ENCODE results near the gene ZC3HAV1L. TPM values are rescaled to one million over a fixed set of nuclear protein-coding genes. Genes with fewer than 3 reads are reported as not detected.
A peak's percentile ranks its signal among the peaks of the same experiment; 100 is the strongest.

The ZC3HAV1L gene
- total and polyA plus RNA-seq, 4 donors, result 0.51 to 17.5 (median 4.0) TPM

DNA sequence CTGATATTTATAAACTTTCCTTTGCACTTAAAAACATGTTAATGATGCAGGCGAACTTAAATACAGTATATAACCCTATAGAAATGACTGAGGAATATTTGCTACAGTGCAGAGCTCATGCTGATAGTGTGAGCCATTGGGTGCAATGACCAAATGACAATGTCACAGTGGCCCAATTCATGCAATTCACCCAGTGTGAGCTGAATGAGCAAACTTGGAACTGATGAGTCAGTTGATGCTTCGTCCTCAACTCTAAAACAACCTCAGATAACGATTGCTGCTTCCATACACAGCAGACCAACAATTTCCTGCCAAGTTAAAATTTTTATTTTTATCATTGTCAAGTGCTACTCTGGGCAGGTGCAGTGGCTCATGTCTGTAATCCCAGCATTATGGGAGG lies 12.1 kb upstream of the ZC3HAV1L start:
- H3K9me3 ChIP-seq (ENCODE audit: control insufficient read depth, low read length), result no peaks in the 10 kb centered on the region
- no peak for ATAC-seq (ENCODE audit: low FRiP score)
- no peaks in the 10 kb centered on the region for H3K4me1 ChIP-seq (ENCODE audit: control insufficient read depth in 1 of 2, insufficient read depth in 2 of 2, low read length in 2 of 2)
- 87 to 93% methylated on average over 3 of the region's 3 CpGs for WGBS, 2 donors
- H3K36me3 ChIP-seq (ENCODE audit: control insufficient read depth in 1 of 2, insufficient read depth in 2 of 2, low read length in 1 of 2), result peaks cover 3 to 4% of the 10 kb centered on the region in 2 donors
- intact Hi-C loops (cut with DNase I), result no loop called here
- no peak for DNase-seq
- H3K27me3 ChIP-seq (ENCODE audit: control insufficient read depth in 1 of 2, insufficient read depth in 2 of 2, low read length in 1 of 2), result no peaks in the 10 kb centered on the region
- no peak overlapping the region for H3K4me3 ChIP-seq (ENCODE audit: low read length in 2 of 2)
- no peak overlapping the region for H3K27ac ChIP-seq (ENCODE audit: low read depth in 1 of 2, low read length in 2 of 2)

DNA sequence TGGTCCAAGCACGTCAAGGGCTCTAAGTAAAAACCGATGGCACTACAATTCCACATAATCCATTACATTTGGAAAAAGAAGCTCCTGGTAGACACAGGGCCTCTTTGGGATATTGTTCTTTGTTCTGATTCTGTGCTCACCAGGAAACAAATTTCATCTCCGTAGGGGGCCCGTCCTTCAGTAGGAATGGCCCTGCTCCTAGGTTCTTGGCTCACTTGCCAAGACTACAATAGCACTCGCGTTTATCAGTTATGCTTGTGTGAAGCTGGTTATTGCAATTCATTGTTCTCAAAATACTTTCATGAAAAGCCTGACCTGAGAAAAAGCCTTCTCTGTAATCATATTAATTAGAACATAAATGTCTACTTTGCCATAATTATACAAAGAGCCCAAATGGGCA lies 10.3 kb upstream of the ZC3HAV1L start:
- no peak for ATAC-seq (ENCODE audit: low FRiP score)
- 88 to 93% methylated on average over 6 of the region's 6 CpGs for WGBS, 2 donors
- H3K36me3 ChIP-seq (ENCODE audit: control insufficient read depth in 1 of 2, insufficient read depth in 2 of 2, low read length in 1 of 2), result peaks cover 2 to 3% of the 10 kb centered on the region in 2 donors

DNA sequence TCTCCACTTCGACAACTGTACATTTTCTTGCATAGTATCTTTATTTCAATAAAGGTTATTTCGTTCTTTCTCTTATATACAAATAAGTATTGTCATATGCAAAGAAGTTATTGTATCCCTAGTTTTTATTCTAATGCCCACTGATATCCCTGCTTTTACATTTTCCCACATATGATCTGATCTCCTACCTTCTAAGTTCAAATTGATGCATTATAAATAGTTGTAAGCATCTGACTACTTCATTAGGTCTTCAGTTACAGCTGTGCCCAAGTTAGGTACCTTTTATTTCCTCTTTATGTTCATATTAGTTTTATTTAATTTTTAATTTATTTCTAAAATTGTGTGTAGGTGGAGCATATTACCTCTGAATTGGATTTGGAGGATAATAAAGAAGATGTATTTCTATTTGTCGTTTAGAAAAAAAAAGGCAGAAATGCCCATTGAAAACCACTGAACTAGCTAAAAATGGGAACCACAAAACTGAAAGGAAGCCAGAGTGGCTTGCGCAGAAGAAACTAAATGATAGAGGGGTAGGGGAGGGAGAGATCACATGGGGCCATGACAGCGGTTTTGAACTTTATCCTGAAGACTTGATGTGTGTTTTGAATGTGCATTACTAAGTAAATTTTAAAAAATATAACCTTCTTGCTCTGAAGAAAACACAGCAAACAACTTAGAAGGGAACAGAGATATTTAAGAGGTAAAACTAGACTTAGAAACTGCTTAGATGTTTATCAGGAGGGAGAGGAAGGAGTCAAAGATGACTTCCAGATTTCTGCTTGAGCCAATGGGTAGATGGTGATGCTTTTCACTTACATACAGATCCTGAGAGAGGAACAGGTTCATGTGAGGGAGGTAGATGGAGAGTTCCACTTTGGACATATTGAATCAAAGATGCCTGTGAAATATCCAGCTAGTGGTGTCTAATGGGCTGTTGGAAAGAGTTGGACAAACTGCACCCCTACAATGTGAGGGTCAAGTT lies 9.3 kb upstream of the ZC3HAV1L start:
- H3K4me1 ChIP-seq (ENCODE audit: control insufficient read depth in 1 of 2, insufficient read depth in 2 of 2, low read length in 2 of 2), result no peaks in the 10 kb centered on the region
- peaks cover 2 to 3% of the 10 kb centered on the region in 2 donors for H3K36me3 ChIP-seq (ENCODE audit: control insufficient read depth in 1 of 2, insufficient read depth in 2 of 2, low read length in 1 of 2)
- DNase-seq (no peak), ATAC-seq (ENCODE audit: low FRiP score) (no peak)
- H3K9me3 ChIP-seq (ENCODE audit: control insufficient read depth, low read length), result no peaks in the 10 kb centered on the region
- H3K4me3 ChIP-seq (ENCODE audit: low read length in 2 of 2), result no peak overlapping the region
- H3K27me3 ChIP-seq (ENCODE audit: control insufficient read depth in 1 of 2, insufficient read depth in 2 of 2, low read length in 1 of 2), result no peaks in the 10 kb centered on the region
- WGBS, 2 donors, result 91 to 94% methylated on average over 5 of the region's 5 CpGs
- intact Hi-C loops (cut with DNase I), result no loop called here
- no peak overlapping the region for H3K27ac ChIP-seq (ENCODE audit: low read depth in 1 of 2, low read length in 2 of 2)

More for the DNA sequence above, 10.3 kb upstream of the ZC3HAV1L start:
- DNase-seq, result no peak
- Histone ChIP-seq H3K4me3 (ENCODE audit: low read length in 2 of 2) (no peak overlapping the region), H3K27ac (ENCODE audit: low read depth in 1 of 2, low read length in 2 of 2) (no peak overlapping the region), H3K4me1 (ENCODE audit: control insufficient read depth in 1 of 2, insufficient read depth in 2 of 2, low read length in 2 of 2) (no peaks in the 10 kb centered on the region), H3K27me3 (ENCODE audit: control insufficient read depth in 1 of 2, insufficient read depth in 2 of 2, low read length in 1 of 2) (no peaks in the 10 kb centered on the region), H3K9me3 (ENCODE audit: control insufficient read depth, low read length) (no peaks in the 10 kb centered on the region)
- intact Hi-C loops (cut with DNase I), result no loop called here

DNA sequence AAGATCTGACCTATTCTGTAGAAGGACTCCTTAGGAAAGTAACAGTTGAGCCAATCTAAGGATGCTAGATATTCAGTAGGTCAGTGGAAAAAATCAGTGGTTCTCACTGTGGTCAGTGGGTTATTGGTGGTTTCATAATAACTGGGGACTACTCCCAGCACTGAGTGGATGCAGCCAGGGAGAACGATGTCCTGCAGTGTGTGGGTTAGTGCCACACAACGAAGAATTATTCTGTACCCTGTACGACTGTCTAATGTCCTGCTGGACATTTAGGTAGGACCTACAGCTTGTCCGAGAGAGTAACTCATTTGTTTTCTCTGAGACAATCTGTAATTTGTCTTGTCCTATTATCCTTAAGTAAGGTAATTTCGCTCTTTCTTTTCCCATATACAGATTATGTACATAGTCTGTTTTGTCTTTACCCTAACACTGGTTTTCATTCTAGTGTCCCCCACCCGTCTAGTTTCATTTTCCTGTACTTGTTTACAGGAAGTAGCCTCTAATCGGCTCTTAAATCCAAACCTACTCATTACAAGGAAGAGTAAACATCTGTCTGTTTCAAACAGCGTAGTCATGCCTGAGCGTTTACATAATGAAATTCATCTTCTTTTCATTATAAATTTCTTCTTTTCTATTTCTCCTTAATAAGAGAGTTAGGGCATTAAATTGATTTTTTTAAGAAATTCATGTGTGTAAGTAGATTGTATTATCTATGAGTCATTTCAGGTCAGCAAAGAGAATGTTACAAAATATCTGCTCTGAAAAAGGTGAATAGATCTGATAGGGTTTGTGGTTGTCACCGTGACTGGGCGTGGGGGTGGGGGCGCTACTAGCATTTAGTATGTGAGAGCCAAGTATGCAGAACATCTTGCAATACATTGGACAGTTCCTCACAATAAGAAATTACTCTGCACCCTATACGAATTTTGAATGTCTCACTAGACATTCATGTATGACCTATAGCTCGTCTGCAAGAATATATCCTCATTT lies 8.3 kb upstream of the ZC3HAV1L start:
- DNase-seq (no peak), ATAC-seq (ENCODE audit: low FRiP score) (no peak)
- Histone ChIP-seq H3K27me3 (ENCODE audit: control insufficient read depth in 1 of 2, insufficient read depth in 2 of 2, low read length in 1 of 2) (no peaks in the 10 kb centered on the region), H3K27ac (ENCODE audit: low read depth in 1 of 2, low read length in 2 of 2) (no peak overlapping the region), H3K9me3 (ENCODE audit: control insufficient read depth, low read length) (no peaks in the 10 kb centered on the region), H3K4me3 (ENCODE audit: low read length in 2 of 2) (no peak overlapping the region), H3K36me3 (ENCODE audit: control insufficient read depth in 1 of 2, insufficient read depth in 2 of 2, low read length in 1 of 2) (peaks cover 0 to 2% of the 10 kb centered on the region in 2 donors), H3K4me1 (ENCODE audit: control insufficient read depth in 1 of 2, insufficient read depth in 2 of 2, low read length in 2 of 2) (no peaks in the 10 kb centered on the region)
- intact Hi-C loops (cut with DNase I), result no loop called here
- WGBS, 2 donors, result 87 to 88% methylated on average over 14 of the region's 14 CpGs

DNA sequence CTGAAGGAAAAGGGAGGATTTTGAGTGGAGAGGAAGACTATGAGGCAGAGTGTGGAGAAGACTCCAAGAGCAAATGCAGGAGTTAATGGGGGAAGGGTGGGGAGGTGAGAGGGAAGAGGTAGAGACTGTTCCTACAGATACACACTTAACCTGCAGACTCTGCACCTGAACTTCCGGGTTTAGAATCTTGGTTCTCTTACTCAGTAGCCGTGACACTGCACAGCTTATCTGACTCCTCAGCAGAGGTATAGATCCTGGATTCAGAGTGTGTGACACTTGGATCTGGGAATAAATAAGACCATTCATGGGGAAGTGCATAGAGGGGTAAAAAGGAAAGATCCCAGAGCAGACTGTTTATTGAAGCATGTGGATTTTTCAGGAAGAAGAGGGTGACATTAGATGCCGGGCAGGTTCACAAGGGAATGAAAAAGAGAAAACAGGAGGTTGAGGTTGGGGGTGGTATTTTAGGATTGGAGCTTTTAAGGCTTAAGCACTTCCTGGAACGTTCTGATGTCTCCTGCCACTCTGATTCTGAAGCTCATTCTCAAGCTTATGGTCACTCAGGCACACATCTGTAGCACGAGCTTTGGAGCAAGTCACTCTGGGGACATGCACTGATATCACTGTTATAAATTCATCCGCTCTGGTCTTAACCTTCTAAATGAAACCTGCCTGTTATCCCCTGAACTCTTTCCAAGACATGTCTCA lies 5.7 kb upstream of the ZC3HAV1L start:
- WGBS, 2 donors, result 59 to 65% methylated on average over 6 of the region's 6 CpGs
- Histone ChIP-seq H3K4me3 (ENCODE audit: low read length in 2 of 2) (no peak overlapping the region), H3K27ac (ENCODE audit: low read depth in 1 of 2, low read length in 2 of 2) (no peak overlapping the region), H3K27me3 (ENCODE audit: control insufficient read depth in 1 of 2, insufficient read depth in 2 of 2, low read length in 1 of 2) (no peaks in the 10 kb centered on the region), H3K9me3 (ENCODE audit: control insufficient read depth, low read length) (no peaks in the 10 kb centered on the region), H3K36me3 (ENCODE audit: control insufficient read depth in 1 of 2, insufficient read depth in 2 of 2, low read length in 1 of 2) (no peaks in the 10 kb centered on the region), H3K4me1 (ENCODE audit: control insufficient read depth in 1 of 2, insufficient read depth in 2 of 2, low read length in 2 of 2) (no peaks in the 10 kb centered on the region)
- no peak for ATAC-seq (ENCODE audit: low FRiP score)
- no peak for DNase-seq
- intact Hi-C loops (cut with DNase I), result no loop called here

DNA sequence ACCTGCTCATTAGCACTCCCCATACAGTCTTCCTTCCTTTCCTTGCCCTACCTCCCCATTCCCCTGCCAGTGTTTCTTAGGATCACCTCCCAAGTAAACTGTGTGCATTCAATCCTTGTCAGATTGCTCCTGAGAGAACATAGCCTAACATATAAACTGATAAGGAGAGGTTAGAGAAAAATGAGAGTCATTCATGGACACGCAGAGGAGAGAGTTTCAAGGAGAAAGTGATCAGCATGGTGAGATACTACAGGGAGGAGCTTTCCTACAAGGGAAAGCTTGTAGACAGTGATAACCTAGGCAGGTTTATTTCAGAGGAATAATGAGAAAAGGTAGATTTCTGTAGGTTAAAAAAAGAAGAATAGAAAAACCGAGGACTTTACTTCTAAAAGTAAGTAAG lies 2.8 kb upstream of the ZC3HAV1L start:
- ATAC-seq (ENCODE audit: low FRiP score) (no peak), DNase-seq (no peak)
- no peaks in the 10 kb centered on the region for H3K36me3 ChIP-seq (ENCODE audit: control insufficient read depth in 1 of 2, insufficient read depth in 2 of 2, low read length in 1 of 2)
- H3K4me1 ChIP-seq (ENCODE audit: control insufficient read depth in 1 of 2, insufficient read depth in 2 of 2, low read length in 2 of 2), result no peaks in the 10 kb centered on the region
- H3K27me3 ChIP-seq (ENCODE audit: control insufficient read depth in 1 of 2, insufficient read depth in 2 of 2, low read length in 1 of 2), result no peaks in the 10 kb centered on the region
- no peak overlapping the region for H3K4me3 ChIP-seq (ENCODE audit: low read length in 2 of 2)
- H3K9me3 ChIP-seq (ENCODE audit: control insufficient read depth, low read length), result no peaks in the 10 kb centered on the region
- intact Hi-C loops (cut with DNase I), result no loop called here
- H3K27ac ChIP-seq (ENCODE audit: low read depth in 1 of 2, low read length in 2 of 2), result no peak overlapping the region
- 83 to 87% methylated on average over 2 of the region's 2 CpGs for WGBS, 2 donors

DNA sequence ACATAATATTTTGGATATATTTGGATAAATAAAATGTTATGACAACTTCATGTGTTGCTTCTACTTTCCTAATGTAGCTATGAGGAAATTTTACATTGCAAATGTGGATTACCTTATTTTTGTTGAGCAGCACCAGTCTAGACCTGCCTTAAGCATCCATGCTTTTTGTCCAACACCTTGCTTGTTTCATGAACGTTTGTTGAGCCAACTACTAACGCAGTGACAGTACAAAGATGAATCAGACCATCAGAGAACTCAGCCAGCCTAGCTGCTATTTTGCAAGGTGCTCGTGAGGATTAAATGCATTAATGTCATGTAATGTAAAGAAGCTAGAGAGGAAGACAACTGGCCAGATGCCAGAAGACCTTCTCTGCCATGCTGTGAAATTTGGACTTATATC lies 1.1 kb upstream of the ZC3HAV1L start:
- no peak for DNase-seq
- intact Hi-C loops (cut with DNase I), result no loop called here
- H3K4me1 ChIP-seq (ENCODE audit: control insufficient read depth in 1 of 2, insufficient read depth in 2 of 2, low read length in 2 of 2), result no peaks in the 10 kb centered on the region
- no peak overlapping the region for H3K27ac ChIP-seq (ENCODE audit: low read depth in 1 of 2, low read length in 2 of 2)
- no peak overlapping the region for H3K4me3 ChIP-seq (ENCODE audit: low read length in 2 of 2)
- no peak for ATAC-seq (ENCODE audit: low FRiP score)
- no peaks in the 10 kb centered on the region for H3K36me3 ChIP-seq (ENCODE audit: control insufficient read depth in 1 of 2, insufficient read depth in 2 of 2, low read length in 1 of 2)
- no peaks in the 10 kb centered on the region for H3K9me3 ChIP-seq (ENCODE audit: control insufficient read depth, low read length)
- no peaks in the 10 kb centered on the region for H3K27me3 ChIP-seq (ENCODE audit: control insufficient read depth in 1 of 2, insufficient read depth in 2 of 2, low read length in 1 of 2)
- WGBS, 2 donors, result 80 to 81% methylated on average over 3 of the region's 3 CpGs

DNA sequence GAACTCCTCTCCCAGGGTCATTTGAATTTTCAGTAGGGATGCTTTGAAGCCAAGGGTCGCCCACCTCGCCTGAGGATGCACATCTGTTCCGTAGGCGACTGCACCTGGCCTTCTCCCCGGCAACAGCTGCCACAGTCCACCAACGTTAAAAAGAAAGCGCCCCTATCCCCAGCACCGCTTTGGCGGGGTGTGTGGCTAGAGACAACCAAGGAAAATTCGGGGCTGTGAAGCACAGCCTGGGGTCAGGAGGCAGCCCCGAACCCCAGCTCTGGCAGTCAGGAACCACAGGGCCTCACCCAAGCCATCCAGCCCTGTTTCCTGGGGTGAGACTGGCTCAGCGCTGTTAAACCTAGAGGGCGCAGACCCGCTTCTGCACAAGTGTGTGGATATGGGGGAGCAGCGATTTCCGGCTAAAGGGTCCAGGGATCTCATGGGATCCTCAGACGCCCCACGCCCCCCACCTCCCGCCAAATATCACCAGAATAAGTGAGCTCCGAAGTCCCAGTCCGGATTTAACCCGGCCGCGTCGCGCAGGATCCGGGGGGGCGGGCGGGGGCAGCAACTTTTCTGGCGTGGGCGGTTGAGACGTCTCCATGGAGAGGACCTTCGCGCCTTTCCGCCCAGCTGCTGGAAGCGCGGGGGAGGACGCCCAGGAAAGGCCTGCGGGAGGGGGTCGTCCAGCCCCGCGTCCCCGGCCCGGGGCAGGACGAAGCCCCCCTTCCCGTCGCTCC lies 822 bp downstream of the ZC3HAV1L start:
- Histone ChIP-seq H3K27ac (ENCODE audit: low read depth in 1 of 2, low read length in 2 of 2) (no peak overlapping the region), H3K36me3 (ENCODE audit: control insufficient read depth in 1 of 2, insufficient read depth in 2 of 2, low read length in 1 of 2) (no peaks in the 10 kb centered on the region), H3K4me3 (ENCODE audit: low read length in 2 of 2) (peak overlapping the region; percentile 53 to 57), H3K27me3 (ENCODE audit: control insufficient read depth in 1 of 2, insufficient read depth in 2 of 2, low read length in 1 of 2) (no peaks in the 10 kb centered on the region), H3K4me1 (ENCODE audit: control insufficient read depth in 1 of 2, insufficient read depth in 2 of 2, low read length in 2 of 2) (no peaks in the 10 kb centered on the region), H3K9me3 (ENCODE audit: control insufficient read depth, low read length) (no peaks in the 10 kb centered on the region)
- intact Hi-C loops (cut with DNase I), result no loop called here
- ATAC-seq (ENCODE audit: low FRiP score) (peak; percentile 48), DNase-seq (peak; percentile 58 to 72)
- 11 to 12% methylated on average over 42 to 47 of the region's 47 CpGs for WGBS, 2 donors
